Neuronal stem cell (in vitro differentiated cells): ENCODE results near the gene IARS2.

Source experiments
- DNase-seq: peaks from one replicate; pipeline ENCODE4 v3.0.0-alpha.2; 2013; ENCODE audit warnings: low spot score
- H2AFZ ChIP-seq: one replicate; pipeline ENCODE4 v1.6.1; 2013; ENCODE audit warnings: mild to moderate bottlenecking, low read length, inconsistent platforms
- H2AK5ac ChIP-seq: 2 replicates; pipeline ENCODE4 v1.6.1; 2013; ENCODE audit warnings: low read depth, mild to moderate bottlenecking, inconsistent platforms, low read length, moderate library complexity, mixed read lengths
- H2BK120ac ChIP-seq: 2 replicates; pipeline ENCODE4 v1.6.1; 2013; ENCODE audit warnings: low read depth, mild to moderate bottlenecking, inconsistent platforms, low read length, moderate library complexity, mixed read lengths
- H2BK12ac ChIP-seq: one replicate; pipeline ENCODE4 v1.6.1; 2013; ENCODE audit warnings: low read length, inconsistent platforms
- H2BK15ac ChIP-seq: 2 replicates; pipeline ENCODE4 v1.6.1; 2013; ENCODE audit warnings: mild to moderate bottlenecking, low read length, inconsistent platforms, mixed read lengths
- H2BK5ac ChIP-seq: one replicate; pipeline ENCODE4 v1.6.1; 2013; ENCODE audit warnings: inconsistent platforms, mild to moderate bottlenecking, low read length, moderate library complexity
- H3K14ac ChIP-seq: one replicate; pipeline ENCODE4 v1.6.1; 2013; ENCODE audit warnings: low read length, inconsistent platforms
- H3K18ac ChIP-seq: 2 replicates; pipeline ENCODE4 v1.6.1; 2013; ENCODE audit warnings: low read length, inconsistent platforms
- H3K23ac ChIP-seq: 2 replicates; pipeline ENCODE4 v1.6.1; 2013; ENCODE audit warnings: low read depth, mild to moderate bottlenecking, mixed read lengths, low read length, inconsistent platforms; ENCODE audit not compliant: poor library complexity
- H3K27ac ChIP-seq: replicated peaks from 3 replicates; pipeline ENCODE4 v1.5.1; 2013; ENCODE audit warnings: low read length, inconsistent platforms
- H3K27me3 ChIP-seq, 3 experiments: 2 replicates each; pipeline ENCODE4 v1.6.1; 2013; ENCODE audit warnings: low read length in 3 of 3, mild to moderate bottlenecking in 2 of 3, inconsistent platforms in 1 of 3, low read depth in 1 of 3, mixed read lengths in 1 of 3, moderate library complexity in 1 of 3; ENCODE audit not compliant: control insufficient read depth in 3 of 3, insufficient read depth in 3 of 3
- H3K36me3 ChIP-seq, 2 donors: replicated peaks in 1 of 2; 2 replicates each; pipeline ENCODE4 v1.6.1; 2013; ENCODE audit warnings: low read length in 2 of 2; ENCODE audit not compliant: control insufficient read depth in 2 of 2, insufficient read depth in 2 of 2
- H3K4ac ChIP-seq: 2 replicates; pipeline ENCODE4 v1.6.1; 2013; ENCODE audit warnings: inconsistent platforms, mild to moderate bottlenecking, low read length, moderate library complexity
- H3K4me1 ChIP-seq, 2 donors: 1 replicate in 1 of 2; 2 replicates in 1 of 2; pipeline ENCODE4 v1.6.1; 2013; ENCODE audit warnings: low read length in 2 of 2, low read depth in 1 of 2; ENCODE audit not compliant: control insufficient read depth in 2 of 2, insufficient read depth in 1 of 2
- H3K4me2 ChIP-seq: one replicate; pipeline ENCODE4 v1.6.1; 2013; ENCODE audit warnings: mild to moderate bottlenecking, low read length, inconsistent platforms; ENCODE audit not compliant: insufficient read depth, poor library complexity, severe bottlenecking
- H3K4me3 ChIP-seq, 2 donors: 2 replicates each; pipeline ENCODE4 v1.5.1; 2013; ENCODE audit warnings: low read length in 2 of 2, mild to moderate bottlenecking in 2 of 2, inconsistent platforms in 1 of 2, moderate library complexity in 1 of 2
- H3K79me1 ChIP-seq: one replicate; pipeline ENCODE4 v1.6.1; 2013; ENCODE audit warnings: low read depth, mild to moderate bottlenecking, inconsistent platforms, low read length, moderate library complexity
- H3K9ac ChIP-seq: one replicate; pipeline ENCODE4 v1.6.1; 2013; ENCODE audit warnings: mild to moderate bottlenecking, low read depth, low read length, inconsistent platforms; ENCODE audit not compliant: poor library complexity
- H3K9me3 ChIP-seq, 2 donors: replicated peaks in 1 of 2; 2 replicates each; pipeline versions ENCODE3 to v1.6.1; 2013; ENCODE audit warnings: low read length in 2 of 2, mild to moderate bottlenecking in 2 of 2, inconsistent platforms in 1 of 2, low read depth in 1 of 2, mixed read lengths in 1 of 2, moderate library complexity in 1 of 2; ENCODE audit not compliant: control insufficient read depth in 2 of 2, insufficient read depth in 1 of 2
- H4K8ac ChIP-seq: one replicate; pipeline ENCODE4 v1.6.1; 2013; ENCODE audit warnings: low read depth, mild to moderate bottlenecking, inconsistent platforms, low read length, moderate library complexity
- H4K91ac ChIP-seq: one replicate; pipeline ENCODE4 v1.6.1; 2013; ENCODE audit warnings: low read length, low read depth, mild to moderate bottlenecking, inconsistent platforms; ENCODE audit not compliant: poor library complexity
- WGBS, 2 donors: extraction: QIAGEN DNeasy Blood & Tissue Kit; methylation state at CpG; one replicate each; pipeline ENCODE4 v1.1.7; 2013; ENCODE audit warnings: missing lambda C conversion rate in 2 of 2, mixed read lengths in 1 of 2; ENCODE audit not compliant: insufficient read length in 2 of 2, insufficient replicate concordance in 1 of 2; ENCODE audit errors: extremely low coverage in 2 of 2; 5-methylcytosine and 5-hydroxymethylcytosine counted together

Gene IARS2

GRCh38 chr1:220046052-220046930 is 47.6 kb upstream of the IARS2 start, which contains the start of gene EPRS1:
Gene EPRS1, minus strand, starts transcription at chr1:220046505. Its CDS starts 117 bp downstream, at chr1:220046388.
- Histone ChIP-seq H3K36me3 (peaks cover 0 to 9% of the 10 kb centered on the region in 2 donors), H2BK120ac (no peak within 1 kb of the TSS), H3K9me3 (no peaks in the 10 kb centered on the region), H4K8ac (peak within 1 kb of the TSS; percentile 84), H3K14ac (peak within 1 kb of the TSS; percentile 58), H2AFZ (peak within 1 kb of the TSS; percentile 84), H3K23ac (peak within 1 kb of the TSS; percentile 99), H2BK15ac (peak within 1 kb of the TSS; percentile 94), H3K18ac (peak within 1 kb of the TSS; percentile 94), H3K4me1 (peaks cover 0 to 3% of the 10 kb centered on the region in 2 donors), H2BK12ac (no peak within 1 kb of the TSS), H3K4ac (peak within 1 kb of the TSS; percentile 66), H4K91ac (peak within 1 kb of the TSS; percentile 59), H3K27ac (peak within 1 kb of the TSS; percentile 57), H3K4me2 (peak within 1 kb of the TSS; percentile 86), H3K79me1 (peaks cover 2% of the 10 kb centered on the region), H2BK5ac (no peak within 1 kb of the TSS), H2AK5ac (no peak within 1 kb of the TSS), H3K27me3 (no peaks in the 10 kb centered on the region), H3K9ac (peak within 1 kb of the TSS; percentile 99), H3K4me3 (peak within 1 kb of the TSS; percentile 84 to 94)
- WGBS, 2 donors: no CpG with 5 or more reads among the region's 71 CpGs
- peak; percentile 90 for DNase-seq

GRCh38 chr1:220056374-220056773 is 37.6 kb upstream of the IARS2 start:
- no peak overlapping the region for H3K18ac ChIP-seq
- no peak overlapping the region for H2AK5ac ChIP-seq
- no peaks in the 10 kb centered on the region for H3K4me1 ChIP-seq
- H2BK12ac ChIP-seq: no peak overlapping the region
- H3K27ac ChIP-seq: no peak overlapping the region
- no peak overlapping the region for H3K4ac ChIP-seq
- no peak overlapping the region for H4K91ac ChIP-seq
- no peak overlapping the region for H3K23ac ChIP-seq
- no peak overlapping the region for H2BK5ac ChIP-seq
- no peak for DNase-seq
- H3K14ac ChIP-seq: no peak overlapping the region
- H3K4me2 ChIP-seq: no peak overlapping the region
- no CpG with 5 or more reads among the region's 1 CpG for WGBS, 2 donors
- H2BK15ac ChIP-seq: no peak overlapping the region
- no peak overlapping the region for H2BK120ac ChIP-seq
- no peak overlapping the region for H4K8ac ChIP-seq
- H3K4me3 ChIP-seq: no peak overlapping the region
- no peaks in the 10 kb centered on the region for H3K9me3 ChIP-seq
- H3K36me3 ChIP-seq: peaks cover 0 to 21% of the 10 kb centered on the region in 2 donors
- no peaks in the 10 kb centered on the region for H3K79me1 ChIP-seq
- no peak overlapping the region for H3K9ac ChIP-seq
- H3K27me3 ChIP-seq: no peaks in the 10 kb centered on the region
- no peak overlapping the region for H2AFZ ChIP-seq

DNA sequence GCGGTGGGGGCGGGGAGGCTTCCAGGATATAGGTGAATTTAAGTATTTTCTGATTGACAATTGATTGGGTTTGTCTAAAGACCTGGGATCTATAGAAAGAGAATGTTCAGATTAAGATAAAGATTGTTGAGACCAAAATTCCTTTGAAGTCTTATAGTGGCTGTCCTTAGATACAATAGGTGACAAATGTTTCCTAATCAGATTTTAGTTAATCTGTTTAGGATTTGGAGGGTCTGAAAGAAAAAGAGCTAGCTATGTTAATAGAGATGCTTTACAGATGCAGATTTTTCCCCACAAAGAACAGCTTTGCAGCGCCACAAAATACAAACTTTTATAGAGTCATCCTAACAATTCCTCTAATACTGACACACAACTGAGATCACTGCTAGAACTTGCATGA is 33.1 kb upstream of the IARS2 start:
- no peak overlapping the region for H2BK12ac ChIP-seq
- WGBS, 2 donors: no CpG with 5 or more reads among the region's 3 CpGs
- no peaks in the 10 kb centered on the region for H3K4me1 ChIP-seq
- H3K79me1 ChIP-seq: no peaks in the 10 kb centered on the region
- no peak overlapping the region for H2BK120ac ChIP-seq
- no peak overlapping the region for H3K4ac ChIP-seq
- peaks cover 0 to 3% of the 10 kb centered on the region in 2 donors for H3K9me3 ChIP-seq
- no peak overlapping the region for H4K8ac ChIP-seq
- H2AFZ ChIP-seq: no peak overlapping the region
- H3K27ac ChIP-seq: no peak overlapping the region
- peaks cover 3 to 48% of the 10 kb centered on the region in 2 donors for H3K36me3 ChIP-seq
- H4K91ac ChIP-seq: no peak overlapping the region
- H3K14ac ChIP-seq: no peak overlapping the region
- no peak overlapping the region for H2BK5ac ChIP-seq
- H3K18ac ChIP-seq: no peak overlapping the region
- no peak overlapping the region for H3K9ac ChIP-seq
- H2AK5ac ChIP-seq: no peak overlapping the region
- no peak overlapping the region for H3K4me2 ChIP-seq
- H3K27me3 ChIP-seq: no peaks in the 10 kb centered on the region
- no peak overlapping the region for H3K4me3 ChIP-seq
- H2BK15ac ChIP-seq: no peak overlapping the region
- no peak overlapping the region for H3K23ac ChIP-seq
- no peak for DNase-seq

DNA sequence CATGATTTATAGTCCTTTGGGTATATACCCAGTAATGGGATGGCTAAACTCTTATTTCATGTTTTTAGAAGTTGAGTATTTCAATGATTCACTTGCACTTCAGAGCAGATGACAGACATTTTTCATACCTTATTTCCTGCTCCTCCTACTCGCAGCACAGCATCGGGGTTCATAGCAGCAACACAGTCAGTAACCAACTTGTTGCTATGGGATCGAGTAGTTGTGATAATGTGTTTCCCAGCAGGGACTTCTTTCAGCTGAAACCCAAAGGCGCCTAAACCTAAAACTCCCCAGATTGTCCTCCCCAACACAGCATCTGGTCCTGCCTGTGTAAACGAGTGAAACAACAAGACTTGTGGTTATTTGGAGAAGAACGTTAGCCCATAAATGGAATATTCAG is 31.3 kb upstream of the IARS2 start:
- Histone ChIP-seq H2BK120ac (no peak overlapping the region), H3K4me2 (no peak overlapping the region), H3K23ac (no peak overlapping the region), H3K14ac (no peak overlapping the region), H2AK5ac (no peak overlapping the region), H3K36me3 (peaks cover 3 to 65% of the 10 kb centered on the region in 2 donors), H4K91ac (no peak overlapping the region), H3K4me3 (no peak overlapping the region), H2BK15ac (no peak overlapping the region), H3K27ac (no peak overlapping the region), H2AFZ (no peak overlapping the region), H3K9ac (no peak overlapping the region), H3K18ac (no peak overlapping the region), H4K8ac (no peak overlapping the region), H2BK12ac (no peak overlapping the region), H2BK5ac (no peak overlapping the region), H3K4ac (no peak overlapping the region), H3K4me1 (no peaks in the 10 kb centered on the region), H3K9me3 (peaks cover 0 to 3% of the 10 kb centered on the region in 2 donors), H3K79me1 (no peaks in the 10 kb centered on the region), H3K27me3 (no peaks in the 10 kb centered on the region)
- no CpG with 5 or more reads among the region's 6 CpGs for WGBS, 2 donors
- DNase-seq: no peak
